ENCODE results near the gene CHML.

Gene CHML

DNA sequence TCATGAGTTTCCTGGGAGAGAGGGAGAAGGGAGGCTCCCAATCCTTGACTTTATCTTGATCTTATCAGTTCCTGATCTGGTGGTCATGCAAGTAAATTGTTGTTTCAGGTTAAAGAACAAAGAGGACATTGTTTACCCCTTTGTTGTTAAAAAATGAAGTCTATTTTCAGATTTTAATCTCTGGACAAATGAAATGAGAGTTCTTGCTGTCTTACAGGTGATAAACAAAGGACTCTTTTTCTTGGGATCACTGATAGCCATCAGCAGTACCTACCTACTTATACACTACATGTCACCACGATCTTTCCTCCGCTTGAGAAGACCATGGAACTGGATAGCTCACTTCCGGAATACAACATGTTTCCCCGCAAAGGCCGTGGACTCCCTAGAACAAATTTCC lies 48.4 kb downstream of the CHML start:
- no peak for DNase-seq (ENCODE audit: low read depth in 3 of 3, low spot score in 1 of 3)

DNA sequence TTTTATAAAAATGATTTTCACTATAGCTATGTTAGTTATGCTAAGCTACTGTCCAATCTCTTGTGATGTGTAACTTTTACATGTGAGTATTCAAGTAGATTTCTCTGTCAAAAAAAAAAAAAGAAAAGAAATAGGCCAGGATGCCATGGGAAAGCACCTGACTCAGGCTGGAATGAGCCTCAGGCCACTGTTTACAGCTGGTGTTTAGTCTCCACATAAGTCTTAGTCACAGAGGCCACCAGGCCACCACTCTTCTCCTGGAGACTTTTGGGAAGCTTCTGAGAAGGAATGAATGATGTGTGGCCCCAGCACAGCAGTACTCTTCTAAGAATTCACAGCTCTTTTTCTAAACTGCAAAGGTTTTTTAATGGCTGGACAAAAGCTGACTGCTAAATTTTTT lies 48.9 kb downstream of the CHML start:
- DNase-seq (ENCODE audit: low read depth in 3 of 3, low spot score in 1 of 3): no peak

DNA sequence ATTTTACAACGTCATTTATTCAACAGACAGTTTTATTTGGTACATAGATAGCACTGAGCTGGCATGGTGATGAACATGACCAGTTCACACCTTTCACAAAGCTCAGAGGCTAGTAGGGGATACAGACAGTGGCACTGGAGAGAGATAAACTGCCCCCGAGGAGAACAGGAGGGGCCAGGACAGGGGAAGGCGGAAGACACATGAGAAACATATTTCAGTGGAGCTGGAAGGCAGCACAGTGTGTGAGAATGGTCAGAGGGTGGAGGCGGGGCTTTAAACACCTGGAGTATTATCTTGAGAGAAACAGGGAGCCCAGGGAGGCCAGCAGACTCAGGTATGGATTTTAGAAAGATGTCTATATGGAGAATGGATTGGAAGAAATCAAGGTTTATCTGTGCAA lies 49.5 kb downstream of the CHML start:
- DNase-seq (ENCODE audit: low read depth in 3 of 3, low spot score in 1 of 3): no peak
